Coronary artery (tissue), 2 donors: ENCODE data around the gene SH2D3C.

Experiments
- DNase-seq: peaks from one replicate; pipeline ENCODE4 v3.0.0-alpha.2; 2017; ENCODE audit warnings: low spot score
- H3K27ac ChIP-seq, 2 donors: fragments of 200-600 bp; sonication (generic); one replicate each; pipeline ENCODE4 v1.5.1; 2016 to 2019
- H3K4me3 ChIP-seq: fragments of 200-600 bp; sonication (generic); 2 replicates; pipeline ENCODE4 v1.5.1; 2016; ENCODE audit warnings: mild to moderate bottlenecking, moderate library complexity
- TF ChIP-seq, protein P1 (sequence below): fragments of 200-600 bp; sonication (generic); IDR thresholded peaks from one replicate; pipeline ENCODE4 v1.5.1; 2019; ENCODE audit warnings: antibody characterized with exemption

The SH2D3C gene

DNA sequence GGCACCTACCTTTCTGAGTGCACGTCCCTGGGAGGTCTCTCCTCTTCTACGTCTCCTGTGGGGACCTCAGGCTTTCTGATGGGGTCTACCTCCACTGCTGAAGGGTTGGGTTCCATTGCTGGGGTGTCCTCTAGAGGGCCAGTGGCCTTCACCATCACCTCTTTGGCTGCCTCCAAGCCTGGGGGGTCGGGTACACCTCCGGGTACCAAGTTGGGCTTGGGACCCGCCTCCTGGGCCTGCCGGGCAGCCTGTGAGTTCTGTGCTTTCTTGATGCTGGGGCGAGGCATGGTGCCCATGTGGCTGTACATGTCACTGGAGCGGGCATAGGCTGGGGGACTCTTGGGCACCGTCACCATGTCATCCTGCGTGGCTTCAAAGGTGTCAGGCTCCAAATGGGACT, 4.5 kb downstream of the SH2D3C start:
- Histone ChIP-seq H3K27ac (no peak overlapping the region), H3K4me3 (no peak overlapping the region)
- DNase-seq: no peak
- TF ChIP-seq, protein P1, sequence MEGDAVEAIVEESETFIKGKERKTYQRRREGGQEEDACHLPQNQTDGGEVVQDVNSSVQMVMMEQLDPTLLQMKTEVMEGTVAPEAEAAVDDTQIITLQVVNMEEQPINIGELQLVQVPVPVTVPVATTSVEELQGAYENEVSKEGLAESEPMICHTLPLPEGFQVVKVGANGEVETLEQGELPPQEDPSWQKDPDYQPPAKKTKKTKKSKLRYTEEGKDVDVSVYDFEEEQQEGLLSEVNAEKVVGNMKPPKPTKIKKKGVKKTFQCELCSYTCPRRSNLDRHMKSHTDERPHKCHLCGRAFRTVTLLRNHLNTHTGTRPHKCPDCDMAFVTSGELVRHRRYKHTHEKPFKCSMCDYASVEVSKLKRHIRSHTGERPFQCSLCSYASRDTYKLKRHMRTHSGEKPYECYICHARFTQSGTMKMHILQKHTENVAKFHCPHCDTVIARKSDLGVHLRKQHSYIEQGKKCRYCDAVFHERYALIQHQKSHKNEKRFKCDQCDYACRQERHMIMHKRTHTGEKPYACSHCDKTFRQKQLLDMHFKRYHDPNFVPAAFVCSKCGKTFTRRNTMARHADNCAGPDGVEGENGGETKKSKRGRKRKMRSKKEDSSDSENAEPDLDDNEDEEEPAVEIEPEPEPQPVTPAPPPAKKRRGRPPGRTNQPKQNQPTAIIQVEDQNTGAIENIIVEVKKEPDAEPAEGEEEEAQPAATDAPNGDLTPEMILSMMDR: no peak

DNA sequence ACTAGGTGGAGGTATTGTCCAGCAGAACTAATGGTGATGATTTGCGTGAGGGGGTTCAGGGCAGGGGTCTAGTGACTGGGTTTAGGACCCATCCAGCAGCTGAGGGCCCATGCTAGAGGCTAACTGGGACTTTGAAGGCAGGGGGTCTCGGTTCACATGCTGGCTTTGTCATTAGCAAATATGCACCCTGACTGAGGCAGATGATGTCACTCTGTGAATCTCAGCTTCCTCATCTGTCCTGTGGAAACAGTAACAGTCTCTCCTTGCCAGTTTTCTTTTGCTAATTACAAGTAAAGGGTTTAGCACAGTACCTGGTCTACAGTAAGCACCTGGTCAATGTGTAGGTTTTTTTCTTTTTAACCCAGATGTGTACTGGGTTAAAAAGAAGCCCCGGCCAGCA, 5.2 kb downstream of the SH2D3C start:
- TF ChIP-seq, protein P1: no peak
- DNase-seq: no peak
- Histone ChIP-seq H3K27ac (no peak overlapping the region), H3K4me3 (no peak overlapping the region)

DNA sequence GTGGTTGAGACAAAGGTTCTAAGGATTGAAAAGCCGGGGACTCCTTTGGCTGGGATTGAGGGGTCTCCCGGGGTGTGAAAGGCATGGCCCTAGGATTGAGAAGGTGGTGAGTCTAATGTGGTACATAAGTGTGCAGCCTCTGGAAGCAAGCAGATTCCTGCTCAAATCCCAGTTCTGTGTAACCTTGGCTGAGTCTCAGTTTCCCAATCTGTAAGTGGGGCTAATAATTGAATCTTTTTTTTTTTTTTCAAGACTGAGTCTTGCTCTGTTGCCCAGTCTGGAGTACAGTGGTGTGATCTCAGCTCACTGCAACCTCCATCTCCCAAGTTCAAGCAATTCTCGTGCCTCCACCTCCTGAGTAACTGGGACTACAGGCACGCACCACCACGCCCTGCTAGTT, 5.9 kb downstream of the SH2D3C start:
- Histone ChIP-seq H3K27ac (no peak overlapping the region), H3K4me3 (no peak overlapping the region)
- TF ChIP-seq, protein P1: no peak
- no peak for DNase-seq

DNA sequence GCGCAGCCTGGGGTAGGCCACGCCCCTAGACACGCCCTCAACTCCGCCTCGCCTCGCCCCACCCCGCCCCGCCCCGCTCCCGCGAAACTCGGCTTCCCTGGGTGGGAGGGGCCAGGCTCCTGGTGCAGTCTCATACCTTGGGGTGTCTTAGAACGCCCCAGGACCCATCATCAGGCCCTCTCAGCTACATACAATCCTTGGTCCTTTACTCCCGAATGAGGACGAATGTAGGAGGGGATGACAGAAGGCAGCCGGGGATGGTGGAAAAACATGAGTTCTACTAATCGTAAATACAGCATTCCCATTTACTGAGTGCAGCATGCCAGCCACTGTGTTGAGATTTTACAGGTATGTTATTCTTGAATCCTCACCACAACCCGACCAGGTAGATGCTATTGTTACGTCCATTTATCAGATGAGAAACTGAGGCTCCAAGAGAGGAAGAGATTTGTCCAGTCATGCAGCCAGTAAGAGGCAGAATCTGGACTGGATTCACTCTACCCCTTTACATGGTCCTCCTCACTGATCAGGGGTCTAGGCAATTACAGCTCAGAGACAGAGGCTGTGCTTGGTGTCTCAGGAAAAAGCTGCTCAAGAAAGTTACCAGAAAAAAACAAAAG, 6.8 kb downstream of the SH2D3C start:
- DNase-seq: no peak
- TF ChIP-seq, protein P1: no peak
- Histone ChIP-seq H3K4me3 (peak overlapping the region; percentile 80), H3K27ac (peak overlapping the region in 1 of 2 donors; percentile 82)

DNA sequence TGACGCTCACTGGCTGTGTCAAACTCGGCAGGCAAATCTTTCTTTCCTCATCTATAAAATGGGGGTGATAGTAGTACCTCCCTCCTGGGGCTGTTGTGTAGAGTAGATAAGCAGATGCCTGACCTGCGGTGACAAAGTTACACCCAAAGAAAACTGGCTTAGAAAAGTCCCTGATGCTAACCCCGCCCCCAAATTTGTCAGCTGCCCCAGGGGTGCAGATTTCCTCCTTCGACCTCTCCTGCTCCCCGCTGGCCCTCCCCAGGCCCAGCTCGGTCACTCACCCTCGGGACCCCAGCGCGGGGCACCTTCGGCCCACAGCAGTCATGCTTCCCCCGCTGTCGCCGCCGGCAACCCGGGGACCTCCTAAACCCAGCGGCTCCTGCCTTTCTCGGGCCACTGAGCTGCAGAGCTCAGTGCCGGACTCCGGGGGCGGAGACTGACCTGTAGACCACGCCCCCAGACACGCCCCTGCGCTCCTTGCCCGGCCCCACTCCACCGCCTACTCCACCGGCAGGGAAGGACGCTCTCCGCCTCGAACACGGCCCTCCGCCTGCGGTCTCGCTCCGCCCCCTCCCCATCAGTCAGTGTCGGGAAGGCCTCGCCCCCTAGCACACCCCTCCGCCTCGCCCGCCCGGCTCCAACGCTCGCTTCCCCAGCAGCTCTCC, 7.4 kb downstream of the SH2D3C start:
- TF ChIP-seq, protein P1: no peak
- Histone ChIP-seq H3K27ac (peak overlapping the region; percentile 3 to 82), H3K4me3 (peak overlapping the region; percentile 80)
- DNase-seq: peak; percentile 99

DNA sequence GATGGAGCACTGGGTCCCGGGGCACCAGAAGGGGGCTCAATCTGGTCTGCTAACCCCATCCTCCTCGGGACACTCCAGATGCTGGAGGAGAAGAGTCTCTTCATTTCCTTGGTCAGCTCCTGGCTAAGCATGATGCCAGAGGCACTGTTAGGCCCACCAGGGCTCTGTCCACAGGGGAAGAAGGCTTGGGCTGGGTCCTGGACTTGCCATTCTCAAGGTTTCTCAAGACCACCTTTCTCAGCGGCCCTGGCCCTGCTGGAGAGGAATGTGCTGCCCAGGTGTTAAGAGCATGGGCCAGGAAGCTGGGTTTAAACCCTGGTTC, 7.9 kb downstream of the SH2D3C start:
- TF ChIP-seq, protein P1: no peak
- no peak for DNase-seq
- H3K4me3 ChIP-seq: peak overlapping the region; percentile 80
- H3K27ac ChIP-seq: peak overlapping the region; percentile 3 to 82

DNA sequence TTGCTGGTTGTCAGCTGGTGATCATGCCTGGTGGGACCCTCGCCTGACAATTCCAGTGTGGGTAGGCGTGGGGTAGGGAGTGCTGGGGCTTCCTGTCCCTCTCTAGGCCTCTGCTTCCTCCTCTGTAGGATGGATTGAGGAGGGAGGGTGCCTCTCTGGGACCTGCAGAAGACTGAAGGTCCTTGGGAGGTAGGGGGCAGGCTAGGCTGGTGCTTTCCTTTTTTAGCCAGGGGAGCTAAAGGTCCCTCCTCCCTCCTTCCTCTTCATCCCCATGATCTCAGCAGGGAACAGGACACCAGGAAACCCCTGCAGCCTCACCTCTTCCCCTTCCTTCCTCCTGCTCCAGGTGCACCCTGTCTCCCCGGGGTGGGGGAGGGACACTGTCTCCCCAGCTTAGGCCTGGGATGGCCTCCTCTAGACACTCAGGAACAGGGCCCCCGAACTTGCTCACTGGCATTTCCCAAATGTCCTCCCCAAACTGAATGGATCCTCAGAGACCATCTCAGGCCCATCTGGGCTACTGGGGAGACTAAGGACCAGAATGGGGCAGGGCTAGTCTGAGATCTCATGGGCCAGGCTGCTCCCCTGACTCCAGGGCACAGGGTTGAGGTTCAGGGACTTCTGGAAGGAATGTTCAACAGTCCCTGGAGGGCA, 8.4 kb downstream of the SH2D3C start:
- TF ChIP-seq, protein P1: no peak
- DNase-seq: no peak
- peak overlapping the region; percentile 3 to 82 for H3K27ac ChIP-seq
- peak overlapping the region; percentile 80 for H3K4me3 ChIP-seq
